H1 (cell line): ENCODE measurements around the gene DVL2. TPM values are rescaled to one million over a fixed set of nuclear protein-coding genes. Genes with fewer than 3 reads are reported as not detected.
A peak's percentile ranks its signal among the peaks of the same experiment; 100 is the strongest.

Experiments
- CTCF ChIA-PET: fragments of 300-600 bp; sonication (Branson Sonifier 250); formaldehyde crosslinking; loops from one replicate; lab custom pipeline; 2021; ENCODE audit not compliant: partially characterized antibody; lab: Charles Lee
- POLR2A ChIA-PET: fragments of 300-600 bp; sonication (Branson Sonifier 250); formaldehyde crosslinking; loops from one replicate; lab custom pipeline; 2021; ENCODE audit warnings: inconsistent platforms; ENCODE audit not compliant: partially characterized antibody; lab: Charles Lee
- DNase-seq, 2 experiments: peaks; one replicate each; pipeline versions ENCODE4 v3.0.0 to v3.0.0-alpha.2; 2010 to 2022; ENCODE audit warnings: low spot score in 2 of 2, low read depth in 1 of 2, mixed read lengths in 1 of 2
- FAIRE-seq: peaks from 2 replicates; lab custom pipeline; 2011; peaks lifted over from hg19 to GRCh38; lab: Jason Lieb, UNC
- H2AFZ ChIP-seq: 2 replicates; pipeline ENCODE4 v1.8.1; 2012; ENCODE audit warnings: low read length, inconsistent platforms
- H2AK5ac ChIP-seq: 2 replicates; pipeline ENCODE4 v1.6.1; 2013; ENCODE audit warnings: low read depth, low read length
- H2BK120ac ChIP-seq: replicated peaks from 2 replicates; pipeline ENCODE3; 2013; ENCODE audit warnings: low read depth, low read length, inconsistent platforms
- H2BK12ac ChIP-seq: 2 replicates; pipeline ENCODE4 v1.6.1; 2013; ENCODE audit warnings: low read depth, low read length
- H2BK15ac ChIP-seq: 2 replicates; pipeline ENCODE4 v1.6.1; 2013; ENCODE audit warnings: low read length
- H2BK20ac ChIP-seq: 2 replicates; pipeline ENCODE4 v1.6.1; 2013; ENCODE audit warnings: low read length
- H2BK5ac ChIP-seq: 2 replicates; pipeline ENCODE4 v1.6.1; 2013; ENCODE audit warnings: low read depth, low read length
- H3K14ac ChIP-seq: 2 replicates; pipeline ENCODE4 v1.6.1; 2013; ENCODE audit warnings: inconsistent platforms; ENCODE audit not compliant: insufficient read length
- H3K18ac ChIP-seq: 2 replicates; pipeline ENCODE4 v1.6.1; 2013; ENCODE audit warnings: low read length; ENCODE audit errors: extremely low read depth
- H3K23ac ChIP-seq: 2 replicates; pipeline ENCODE4 v1.6.1; 2013; ENCODE audit warnings: inconsistent platforms; ENCODE audit not compliant: insufficient read length
- H3K23me2 ChIP-seq: 2 replicates; pipeline ENCODE4 v1.6.1; 2013; ENCODE audit warnings: low read depth, low read length
- H3K27ac ChIP-seq: 2 replicates; pipeline ENCODE4 v1.6.1; 2011; ENCODE audit warnings: low read depth, low read length, inconsistent platforms
- H3K27me3 ChIP-seq, 4 experiments: replicated peaks in 1 of 4; 1 replicate in 1 of 4; 2 replicates in 3 of 4; pipeline versions ENCODE4 v1.6.1 to v1.8.1; 2011 to 2013; ENCODE audit warnings: low read length in 3 of 4, mild to moderate bottlenecking in 3 of 4, inconsistent platforms in 2 of 4, mixed read lengths in 2 of 4, moderate library complexity in 1 of 4; ENCODE audit not compliant: control insufficient read depth in 3 of 4, insufficient read depth in 3 of 4; ENCODE audit errors: extremely low read depth in 1 of 4
- H3K36me3 ChIP-seq, 4 experiments: 2 replicates each; pipeline versions ENCODE4 v1.6.1 to v1.8.1; 2011 to 2013; ENCODE audit warnings: mild to moderate bottlenecking in 4 of 4, low read length in 3 of 4, moderate library complexity in 2 of 4, control low read depth in 1 of 4, inconsistent platforms in 1 of 4; ENCODE audit not compliant: insufficient read depth in 4 of 4, control insufficient read depth in 2 of 4
- H3K4ac ChIP-seq: replicated peaks from 2 replicates; pipeline ENCODE3; 2013; ENCODE audit warnings: low read length, low read depth, mixed read lengths, inconsistent platforms; ENCODE audit not compliant: insufficient read length
- H3K4me1 ChIP-seq, 4 experiments: replicated peaks in 1 of 4; 1 replicate in 1 of 4; 2 replicates in 3 of 4; pipeline versions ENCODE4 v1.6.1 to v1.8.1; 2011 to 2013; ENCODE audit warnings: low read length in 3 of 4, inconsistent platforms in 2 of 4, mixed read lengths in 1 of 4; ENCODE audit not compliant: insufficient read depth in 4 of 4, control insufficient read depth in 3 of 4
- H3K4me2 ChIP-seq, 2 experiments: 2 replicates each; pipeline versions ENCODE4 v1.6.1 to v1.8.1; 2011 to 2013; ENCODE audit warnings: low read depth in 2 of 2, low read length in 2 of 2, control low read depth in 1 of 2, inconsistent platforms in 1 of 2, mild to moderate bottlenecking in 1 of 2; ENCODE audit not compliant: insufficient read depth in 1 of 2
- H3K4me3 ChIP-seq, 4 experiments: fragments of 200-600, 300-600 bp in 1 of 4; sonication (generic), shearing (Covaris generic), sonication (Bioruptor Twin) in 1 of 4; 2 replicates each; pipeline versions ENCODE4 v1.5.1 to v1.8.1; 2011 to 2016; ENCODE audit warnings: low read length in 4 of 4, low read depth in 3 of 4, control low read depth in 2 of 4, inconsistent platforms in 2 of 4, mild to moderate bottlenecking in 2 of 4, mixed read lengths in 1 of 4, moderate library complexity in 1 of 4; ENCODE audit not compliant: insufficient read depth in 2 of 4; ENCODE audit errors: extremely low read depth in 1 of 4
- H3K56ac ChIP-seq: replicated peaks from 2 replicates; pipeline ENCODE3; 2013; ENCODE audit warnings: low read depth, mild to moderate bottlenecking, mixed read lengths, low read length, inconsistent platforms; ENCODE audit not compliant: insufficient read length
- H3K79me1 ChIP-seq: 2 replicates; pipeline ENCODE4 v1.6.1; 2013; ENCODE audit warnings: low read depth, low read length, control low read depth
- H3K79me2 ChIP-seq, 2 experiments: 2 replicates each; pipeline versions ENCODE4 v1.6.1 to v1.8.1; 2012 to 2013; ENCODE audit warnings: low read length in 2 of 2, mild to moderate bottlenecking in 2 of 2, inconsistent platforms in 1 of 2; ENCODE audit not compliant: insufficient read depth in 2 of 2, control insufficient read depth in 1 of 2
- H3K9ac ChIP-seq, 4 experiments: replicated peaks in 1 of 4; 1 replicate in 1 of 4; 2 replicates in 3 of 4; pipeline versions ENCODE4 v1.6.1 to v1.8.1; 2011 to 2013; ENCODE audit warnings: low read depth in 3 of 4, low read length in 3 of 4, control low read depth in 2 of 4, mild to moderate bottlenecking in 2 of 4, moderate library complexity in 2 of 4, inconsistent platforms in 1 of 4; ENCODE audit errors: extremely low read depth in 1 of 4
- H3K9me3 ChIP-seq, 2 experiments: 2 replicates each; pipeline versions ENCODE4 v1.6.1 to v1.8.1; 2012 to 2013; ENCODE audit warnings: mild to moderate bottlenecking in 2 of 2, moderate library complexity in 2 of 2, control low read depth in 1 of 2, inconsistent platforms in 1 of 2, low read depth in 1 of 2, low read length in 1 of 2, mixed read lengths in 1 of 2; ENCODE audit not compliant: insufficient read depth in 2 of 2
- H4K20me1 ChIP-seq, 2 experiments: replicated peaks in 1 of 2; 2 replicates each; pipeline versions ENCODE3 to v1.8.1; 2011 to 2013; ENCODE audit warnings: inconsistent platforms in 2 of 2, low read length in 2 of 2, mild to moderate bottlenecking in 1 of 2; ENCODE audit not compliant: insufficient read depth in 2 of 2, control insufficient read depth in 1 of 2
- H4K5ac ChIP-seq: 2 replicates; pipeline ENCODE4 v1.6.1; 2013; ENCODE audit warnings: low read length, low read depth, mixed read lengths, inconsistent platforms; ENCODE audit not compliant: insufficient read length
- H4K8ac ChIP-seq: 2 replicates; pipeline ENCODE4 v1.8.0; 2013; ENCODE audit warnings: mild to moderate bottlenecking, moderate library complexity, low read length, inconsistent platforms; ENCODE audit not compliant: insufficient read depth; ENCODE audit errors: extremely low read depth
- H4K91ac ChIP-seq: replicated peaks from 2 replicates; pipeline ENCODE3; 2013; ENCODE audit warnings: low read length, mixed read lengths, inconsistent platforms; ENCODE audit not compliant: insufficient read length
- HDAC6 ChIP-seq: IDR thresholded peaks from one replicate; pipeline ENCODE4 v1.7.1; 2012; ENCODE audit warnings: low read depth, mild to moderate bottlenecking, inconsistent platforms, low read length, moderate library complexity
- RAD21 ChIP-seq, 2 experiments: IDR thresholded peaks in 1 of 2; conservative IDR thresholded peaks in 1 of 2; 2 replicates each; pipeline ENCODE4 v1.6.1; 2011; ENCODE audit warnings: low read depth in 2 of 2, low read length in 2 of 2, improper control_type of control experiment in 1 of 2, inconsistent platforms in 1 of 2, mild to moderate bottlenecking in 1 of 2, moderate library complexity in 1 of 2
- RBBP5 ChIP-seq: IDR thresholded peaks from 2 replicates; pipeline ENCODE4 v1.7.1; 2012; ENCODE audit warnings: low read depth, mild to moderate bottlenecking, inconsistent platforms, low read length, moderate library complexity, borderline replicate concordance
- TAF1 ChIP-seq: IDR thresholded peaks from 2 replicates; pipeline ENCODE4 v1.6.1; 2011; ENCODE audit warnings: mild to moderate bottlenecking, low read depth, low read length
- WGBS, 2 experiments: shearing (Covaris generic) in 1 of 2; methylation state at CpG; one replicate each; pipeline versions ENCODE4 v1.1.6 to v1.1.7; 2013 to 2015; ENCODE audit warnings: low lambda C conversion rate in 2 of 2, mixed read lengths in 2 of 2, inconsistent platforms in 1 of 2, low coverage in 1 of 2, missing lambda C conversion rate in 1 of 2; ENCODE audit not compliant: insufficient replicate concordance in 2 of 2, insufficient coverage in 1 of 2, insufficient read length in 1 of 2; ENCODE audit errors: extremely low coverage in 1 of 2, missing lambda C conversion rate in 1 of 2; 5-methylcytosine and 5-hydroxymethylcytosine counted together
- polyA plus RNA-seq, 7 experiments: library from polyadenylated mRNA; depleted of rRNA in 3 of 7; stranded (reverse) in 5 of 7; unstranded in 2 of 7; fragments of >200 nt in 5 of 7; fragments of 200-250 nt in 2 of 7; gene quantifications; 1 replicate in 5 of 7; 2 replicates in 1 of 7; 4 replicates in 1 of 7; pipeline versions ENCODE4 v1.2.1 to v1.2.3, GENCODE V29; 2011 to 2013; ENCODE audit warnings: missing spikeins in 2 of 7, mixed read lengths in 2 of 7
- total RNA-seq: library from RNA; stranded (reverse); fragmentation: NEBNext Ultra II Directional; extraction: Animal tissue kit (Norgen Biotek cat#: 25700); gene quantifications from 2 replicates; pipeline ENCODE4 v1.2.1, GENCODE V29; 2021
- TF ChIP-seq, protein P1 (sequence below): IDR thresholded peaks from 2 replicates; pipeline ENCODE4 v1.6.1; 2011; ENCODE audit warnings: low read depth, mild to moderate bottlenecking, low read length; ENCODE audit not compliant: insufficient read depth

The DVL2 gene
- total and polyA plus RNA-seq, 2 of the 8 experiments (the other 6 are each of a cell fraction or from before 2014, with no cell fraction given) = 19.0 to 59.6 TPM

DNA sequence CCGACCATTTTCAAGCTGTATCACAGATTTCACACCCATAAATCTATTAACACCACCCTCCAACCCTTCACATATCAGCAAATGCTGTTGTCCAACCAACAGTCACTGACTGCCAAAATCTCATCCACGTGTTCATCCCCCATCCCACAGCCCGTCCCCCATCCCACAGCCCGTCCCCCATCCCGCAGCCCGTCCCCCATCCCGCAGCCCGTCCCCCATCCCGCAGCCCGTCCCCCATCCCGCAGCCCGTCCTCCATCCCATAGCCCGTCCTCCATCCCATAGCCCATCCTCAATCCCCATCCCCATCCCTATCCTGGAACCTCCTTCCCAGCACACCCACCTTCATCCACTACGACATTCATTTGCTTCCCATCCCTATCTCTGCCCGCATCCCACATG, 28.8 kb downstream of the DVL2 start:
- ChIA-PET CTCF (interaction anchor here (1.2 kb wide), 1 partner anchor 28 kb away, joined by 5 read pairs; no protein-coding TSS in a partner anchor), POLR2A (interaction anchor here (1.0 to 2.0 kb wide), 6 partner anchors 9 to 56 kb away, joined by 4 to 8 read pairs (median 4); partner anchors contain the start of genes CLDN7, DLG4, DVL2 and PHF23)

More for the DNA sequence above, 28.8 kb downstream of the DVL2 start:
- H3K9me3 ChIP-seq = no peaks in the 10 kb centered on the region
- H2BK12ac ChIP-seq = no peak overlapping the region
- no peak overlapping the region for H3K14ac ChIP-seq
- H3K23me2 ChIP-seq = peaks cover 18% of the 10 kb centered on the region; the same call in 1 of the 2 replicates
- no peak overlapping the region for H2BK15ac ChIP-seq
- no peak overlapping the region for H3K18ac ChIP-seq
- no peak overlapping the region for H3K23ac ChIP-seq
- H3K36me3 ChIP-seq = peaks cover 17 to 28% (median 23%) of the 10 kb centered on the region in 4 experiments
- no peak overlapping the region for H2BK120ac ChIP-seq
- H3K4me2 ChIP-seq = peak overlapping the region; percentile 64 to 79
- H4K20me1 ChIP-seq = peaks cover 3 to 20% of the 10 kb centered on the region in 2 experiments
- no peak overlapping the region for H3K4ac ChIP-seq
- H4K91ac ChIP-seq = no peak overlapping the region
- peak overlapping the region in 2 of 4 experiments; percentile 42 to 43; a peak in 1 of 7 replicates for H3K9ac ChIP-seq
- H3K79me1 ChIP-seq = peaks cover 22% of the 10 kb centered on the region; the same call in 1 of the 2 replicates
- H4K8ac ChIP-seq = no peak overlapping the region
- no peak overlapping the region for H3K56ac ChIP-seq
- TF ChIP-seq HDAC6 (no peak), RAD21 (IDR thresholded peaks at IDR 0.05 in 1 of 2, conservative IDR thresholded peaks at IDR 0.05 in 1 of 2; ENCODE audit: low read depth in 2 of 2, low read length in 2 of 2) (no peak), RBBP5 (0 out of 2 replicates have a peak, but pooled peaks have one; percentile 4), TAF1 (no peak)
- TF ChIP-seq, protein P1, sequence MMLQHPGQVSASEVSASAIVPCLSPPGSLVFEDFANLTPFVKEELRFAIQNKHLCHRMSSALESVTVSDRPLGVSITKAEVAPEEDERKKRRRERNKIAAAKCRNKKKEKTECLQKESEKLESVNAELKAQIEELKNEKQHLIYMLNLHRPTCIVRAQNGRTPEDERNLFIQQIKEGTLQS = no peak
- no peak overlapping the region for H4K5ac ChIP-seq
- no peak overlapping the region for H2BK20ac ChIP-seq
- H2BK5ac ChIP-seq = no peak overlapping the region
- DNase-seq (no peak), FAIRE-seq (no peak)
- no peak overlapping the region for H2AFZ ChIP-seq
- H2AK5ac ChIP-seq = no peak overlapping the region
- no peaks in the 10 kb centered on the region; a peak in 1 of 7 replicates for H3K27me3 ChIP-seq
- peak overlapping the region; percentile 40 to 69 (median 59); a peak in 7 of 8 replicates for H3K4me3 ChIP-seq
- peak overlapping the region; percentile 68; the same call in 1 of the 2 replicates for H3K27ac ChIP-seq
- 42 to 100% methylated on average over 1 to 6 of the region's 15 CpGs for WGBS, 2 experiments
- H3K79me2 ChIP-seq = peaks cover 0 to 38% of the 10 kb centered on the region in 2 experiments; a peak in 2 of 4 replicates
- H3K4me1 ChIP-seq = peaks cover 5 to 31% (median 25%) of the 10 kb centered on the region in 4 experiments
